Tibial nerve (tissue), 3 donors: ENCODE data around the gene MAGI2.

Experiments
- POLR2A ChIP-seq, 2 donors: fragments of 450-650 bp; IDR thresholded peaks; one replicate each; pipeline ENCODE4 v1.6.1; 2017; ENCODE audit warnings: antibody characterized with exemption in 2 of 2, mild to moderate bottlenecking in 2 of 2, moderate library complexity in 2 of 2
- TF ChIP-seq, protein P1 (sequence below), 5 experiments: fragments of 200-600 bp in 3 of 5; fragments of 450-650 bp in 2 of 5; sonication (generic) in 3 of 5; IDR thresholded peaks; one replicate each; pipeline ENCODE4 v1.5.1; 2016 to 2019; ENCODE audit warnings: antibody characterized with exemption in 5 of 5, mild to moderate bottlenecking in 3 of 5, moderate library complexity in 2 of 5

GRCh38 chr7:78489476-78490240 is 963.8 kb downstream of the MAGI2 start:
- TF ChIP-seq, protein P1, sequence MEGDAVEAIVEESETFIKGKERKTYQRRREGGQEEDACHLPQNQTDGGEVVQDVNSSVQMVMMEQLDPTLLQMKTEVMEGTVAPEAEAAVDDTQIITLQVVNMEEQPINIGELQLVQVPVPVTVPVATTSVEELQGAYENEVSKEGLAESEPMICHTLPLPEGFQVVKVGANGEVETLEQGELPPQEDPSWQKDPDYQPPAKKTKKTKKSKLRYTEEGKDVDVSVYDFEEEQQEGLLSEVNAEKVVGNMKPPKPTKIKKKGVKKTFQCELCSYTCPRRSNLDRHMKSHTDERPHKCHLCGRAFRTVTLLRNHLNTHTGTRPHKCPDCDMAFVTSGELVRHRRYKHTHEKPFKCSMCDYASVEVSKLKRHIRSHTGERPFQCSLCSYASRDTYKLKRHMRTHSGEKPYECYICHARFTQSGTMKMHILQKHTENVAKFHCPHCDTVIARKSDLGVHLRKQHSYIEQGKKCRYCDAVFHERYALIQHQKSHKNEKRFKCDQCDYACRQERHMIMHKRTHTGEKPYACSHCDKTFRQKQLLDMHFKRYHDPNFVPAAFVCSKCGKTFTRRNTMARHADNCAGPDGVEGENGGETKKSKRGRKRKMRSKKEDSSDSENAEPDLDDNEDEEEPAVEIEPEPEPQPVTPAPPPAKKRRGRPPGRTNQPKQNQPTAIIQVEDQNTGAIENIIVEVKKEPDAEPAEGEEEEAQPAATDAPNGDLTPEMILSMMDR (IDR thresholded peaks at IDR 0.05) = no peak
- TF ChIP-seq POLR2A (IDR thresholded peaks at IDR 0.05) = no peak
